Peyer's patch (tissue), 4 donors: ENCODE data around the gene DYRK1A. TPM values are rescaled to one million over a fixed set of nuclear protein-coding genes. Genes with fewer than 3 reads are reported as not detected.

ENCODE experiments used
- DNase-seq, 3 donors: peaks; one replicate each; pipeline ENCODE4 v3.0.0-alpha.2; 2017 to 2019
- H3K27ac ChIP-seq, 4 donors: fragments of 200-600 bp; sonication (generic); one replicate each; pipeline ENCODE4 v1.5.1; 2016 to 2019
- H3K27me3 ChIP-seq, 2 donors: fragments of 200-600 bp; sonication (generic); one replicate each; pipeline ENCODE4 v1.5.1; 2019
- H3K36me3 ChIP-seq, 3 donors: fragments of 200-600 bp; sonication (generic); one replicate each; pipeline ENCODE4 v1.5.1; 2016 to 2019
- H3K4me1 ChIP-seq, 4 donors: fragments of 200-600 bp; sonication (generic); one replicate each; pipeline ENCODE4 v1.5.1; 2016 to 2019
- H3K4me3 ChIP-seq, 4 donors: fragments of 200-600 bp; sonication (generic); 1 replicate in 3 of 4; 2 replicates in 1 of 4; pipeline ENCODE4 v1.5.1; 2016 to 2019; ENCODE audit warnings: mild to moderate bottlenecking in 1 of 4
- H3K9me3 ChIP-seq, 4 donors: fragments of 200-600 bp; sonication (generic); one replicate each; pipeline ENCODE4 v1.5.1; 2016 to 2019; ENCODE audit warnings: mild to moderate bottlenecking in 1 of 4
- POLR2A ChIP-seq, 2 donors: fragments of 450-650 bp; IDR thresholded peaks; one replicate each; pipeline ENCODE4 v1.5.1; 2017; ENCODE audit warnings: antibody characterized with exemption in 2 of 2, mild to moderate bottlenecking in 2 of 2, moderate library complexity in 2 of 2
- total RNA-seq, 4 donors: library from RNA; depleted of rRNA; stranded (reverse); fragments of >200 nt; gene quantifications; one replicate each; pipeline ENCODE4 v1.1.0, GENCODE V29; 2016
- TF ChIP-seq, protein P1 (sequence below), 6 experiments: fragments of 450-650 bp in 4 of 6; fragments of 200-600 bp in 2 of 6; sonication (generic) in 1 of 6; IDR thresholded peaks; one replicate each; pipeline ENCODE4 v1.5.1; 2017 to 2019; ENCODE audit warnings: antibody characterized with exemption in 6 of 6, mild to moderate bottlenecking in 3 of 6, moderate library complexity in 1 of 6

The DYRK1A gene
- total RNA-seq, 4 donors from 2014 or later = 68.8 to 133 (median 81.3) TPM

DNA sequence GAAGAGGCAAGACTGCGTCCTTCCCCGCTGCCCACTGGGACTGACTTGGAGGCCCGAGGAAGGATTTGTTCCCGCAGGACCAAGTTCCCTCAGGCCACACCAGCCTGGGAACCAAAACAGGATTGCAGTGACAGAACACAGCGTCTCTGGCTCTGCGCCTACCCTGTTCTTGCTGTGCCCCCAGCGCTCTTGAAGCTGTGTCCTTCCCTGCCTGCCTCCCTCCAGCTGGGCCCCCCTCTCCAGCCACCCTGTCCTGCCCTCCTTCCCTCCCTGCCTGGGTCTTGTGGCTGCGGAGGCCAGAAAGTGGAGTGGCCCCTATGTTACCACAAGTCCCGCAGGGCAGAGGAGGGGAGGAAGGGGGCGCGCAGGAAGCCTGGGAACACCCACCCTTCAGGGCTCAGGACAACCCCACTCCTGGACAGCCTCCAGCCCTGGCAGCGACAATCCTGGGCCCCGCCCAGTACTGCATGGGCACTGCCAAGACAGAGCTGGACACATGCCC, 164.9 kb downstream of the DYRK1A start:
- Histone ChIP-seq H3K4me1 (no peaks in the 10 kb centered on the region), H3K9me3 (no peaks in the 10 kb centered on the region), H3K36me3 (no peaks in the 10 kb centered on the region), H3K27ac (no peak overlapping the region), H3K4me3 (no peak overlapping the region), H3K27me3 (no peaks in the 10 kb centered on the region)
- no peak for TF ChIP-seq POLR2A (IDR thresholded peaks at IDR 0.05)
- TF ChIP-seq, protein P1, sequence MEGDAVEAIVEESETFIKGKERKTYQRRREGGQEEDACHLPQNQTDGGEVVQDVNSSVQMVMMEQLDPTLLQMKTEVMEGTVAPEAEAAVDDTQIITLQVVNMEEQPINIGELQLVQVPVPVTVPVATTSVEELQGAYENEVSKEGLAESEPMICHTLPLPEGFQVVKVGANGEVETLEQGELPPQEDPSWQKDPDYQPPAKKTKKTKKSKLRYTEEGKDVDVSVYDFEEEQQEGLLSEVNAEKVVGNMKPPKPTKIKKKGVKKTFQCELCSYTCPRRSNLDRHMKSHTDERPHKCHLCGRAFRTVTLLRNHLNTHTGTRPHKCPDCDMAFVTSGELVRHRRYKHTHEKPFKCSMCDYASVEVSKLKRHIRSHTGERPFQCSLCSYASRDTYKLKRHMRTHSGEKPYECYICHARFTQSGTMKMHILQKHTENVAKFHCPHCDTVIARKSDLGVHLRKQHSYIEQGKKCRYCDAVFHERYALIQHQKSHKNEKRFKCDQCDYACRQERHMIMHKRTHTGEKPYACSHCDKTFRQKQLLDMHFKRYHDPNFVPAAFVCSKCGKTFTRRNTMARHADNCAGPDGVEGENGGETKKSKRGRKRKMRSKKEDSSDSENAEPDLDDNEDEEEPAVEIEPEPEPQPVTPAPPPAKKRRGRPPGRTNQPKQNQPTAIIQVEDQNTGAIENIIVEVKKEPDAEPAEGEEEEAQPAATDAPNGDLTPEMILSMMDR (IDR thresholded peaks at IDR 0.05) = no peak
- no peak for DNase-seq

- no peak for DNase-seq
- no peaks in the 10 kb centered on the region for H3K36me3 ChIP-seq
- no peak overlapping the region for H3K4me3 ChIP-seq
- no peaks in the 10 kb centered on the region for H3K9me3 ChIP-seq
- H3K4me1 ChIP-seq = no peaks in the 10 kb centered on the region
- no peak for TF ChIP-seq POLR2A (IDR thresholded peaks at IDR 0.05)
- TF ChIP-seq, protein P1 (IDR thresholded peaks at IDR 0.05) = peak in 1 of 6 experiments; percentile 10
- H3K27ac ChIP-seq = no peak overlapping the region
- H3K27me3 ChIP-seq = no peaks in the 10 kb centered on the region
Measured at GRCh38 chr21:37532868-37533780, 166.6 kb downstream of the DYRK1A start.

- Histone ChIP-seq H3K4me3 (no peak overlapping the region), H3K27me3 (no peaks in the 10 kb centered on the region), H3K36me3 (no peaks in the 10 kb centered on the region), H3K9me3 (no peaks in the 10 kb centered on the region), H3K27ac (no peak overlapping the region), H3K4me1 (no peaks in the 10 kb centered on the region)
- DNase-seq = no peak
- TF ChIP-seq, protein P1 (IDR thresholded peaks at IDR 0.05) = no peak
- TF ChIP-seq POLR2A (IDR thresholded peaks at IDR 0.05) = no peak
Measured at GRCh38 chr21:37534431-37534830, 167.9 kb downstream of the DYRK1A start.

- DNase-seq = no peak
- TF ChIP-seq, protein P1 (IDR thresholded peaks at IDR 0.05) = no peak
- TF ChIP-seq POLR2A (IDR thresholded peaks at IDR 0.05) = no peak
- Histone ChIP-seq H3K27me3 (no peaks in the 10 kb centered on the region), H3K36me3 (no peaks in the 10 kb centered on the region), H3K4me1 (no peaks in the 10 kb centered on the region), H3K9me3 (no peaks in the 10 kb centered on the region), H3K27ac (no peak overlapping the region), H3K4me3 (no peak overlapping the region)
Measured at GRCh38 chr21:37535130-37535529, 168.6 kb downstream of the DYRK1A start.

DNA sequence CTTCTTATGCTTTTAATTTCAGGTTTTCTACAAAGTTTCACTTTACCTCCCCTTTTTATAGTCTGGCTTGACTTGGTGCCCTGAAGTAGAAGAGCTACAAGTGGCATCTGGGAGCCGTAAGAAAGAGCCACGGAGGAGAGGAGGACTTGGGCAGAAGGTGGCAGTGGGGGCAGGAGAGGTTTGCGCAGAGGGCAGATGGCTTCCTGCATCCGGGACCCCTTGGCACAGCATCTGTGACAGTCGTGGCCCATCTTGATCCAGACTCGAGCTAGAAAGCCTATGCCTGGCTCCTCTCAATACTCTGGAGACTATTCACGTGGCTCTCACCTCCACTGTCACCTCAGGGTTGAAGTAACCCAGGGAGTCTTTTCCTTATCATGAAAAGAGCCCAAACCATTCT, 169.1 kb downstream of the DYRK1A start:
- no peak for DNase-seq
- TF ChIP-seq POLR2A (IDR thresholded peaks at IDR 0.05) = no peak
- TF ChIP-seq, protein P1 (IDR thresholded peaks at IDR 0.05) = no peak
- no peak overlapping the region for H3K27ac ChIP-seq
- H3K36me3 ChIP-seq = no peaks in the 10 kb centered on the region
- no peaks in the 10 kb centered on the region for H3K4me1 ChIP-seq
- H3K4me3 ChIP-seq = no peak overlapping the region
- no peaks in the 10 kb centered on the region for H3K27me3 ChIP-seq
- no peaks in the 10 kb centered on the region for H3K9me3 ChIP-seq
